HL-60 (cell line): ENCODE results near the gene PPP5C.

Experiments
- DNase-seq, 2 experiments: peaks; one replicate each; pipeline ENCODE4 v3.0.0-alpha.2; 2010 to 2020; ENCODE audit warnings: low read depth in 1 of 2, low spot score in 1 of 2
- H3K27ac ChIP-seq: fragments of 250-450 bp; sonication (Bioruptor Pico); replicated peaks from 2 replicates; pipeline ENCODE4 v1.5.1; 2020; ENCODE audit warnings: mild to moderate bottlenecking, moderate library complexity
- H3K27me3 ChIP-seq: fragments of 250-450 bp; sonication (Bioruptor Pico); 2 replicates; pipeline ENCODE4 v1.5.1; 2021; ENCODE audit warnings: mild to moderate bottlenecking, moderate library complexity; ENCODE audit not compliant: insufficient read depth, poor library complexity, severe bottlenecking
- H3K4me3 ChIP-seq: replicated peaks from 2 replicates; pipeline ENCODE4 v1.5.1; 2011; ENCODE audit warnings: mild to moderate bottlenecking, control low read depth, low read length; ENCODE audit not compliant: insufficient read depth
- GABPA ChIP-seq: IDR thresholded peaks from 2 replicates; pipeline ENCODE4 v1.6.1; 2012; ENCODE audit warnings: low read depth
- POLR2AphosphoS5 ChIP-seq: IDR thresholded peaks from 2 replicates; pipeline ENCODE4 v1.6.1; 2012; ENCODE audit warnings: low read depth
- SPI1 ChIP-seq: IDR thresholded peaks from 2 replicates; pipeline ENCODE4 v1.6.1; 2012; ENCODE audit warnings: low read depth, mild to moderate bottlenecking, borderline replicate concordance
- TF ChIP-seq, protein P1 (sequence below): IDR thresholded peaks from one replicate; pipeline ENCODE4 v1.5.1; 2011; ENCODE audit warnings: low read length, control low read depth, inconsistent platforms; ENCODE audit not compliant: insufficient read depth
- TF ChIP-seq, protein P2 (sequence below): IDR thresholded peaks from 2 replicates; pipeline ENCODE4 v1.6.1; 2012; ENCODE audit warnings: low read depth; ENCODE audit not compliant: insufficient replicate concordance

The PPP5C gene

DNA sequence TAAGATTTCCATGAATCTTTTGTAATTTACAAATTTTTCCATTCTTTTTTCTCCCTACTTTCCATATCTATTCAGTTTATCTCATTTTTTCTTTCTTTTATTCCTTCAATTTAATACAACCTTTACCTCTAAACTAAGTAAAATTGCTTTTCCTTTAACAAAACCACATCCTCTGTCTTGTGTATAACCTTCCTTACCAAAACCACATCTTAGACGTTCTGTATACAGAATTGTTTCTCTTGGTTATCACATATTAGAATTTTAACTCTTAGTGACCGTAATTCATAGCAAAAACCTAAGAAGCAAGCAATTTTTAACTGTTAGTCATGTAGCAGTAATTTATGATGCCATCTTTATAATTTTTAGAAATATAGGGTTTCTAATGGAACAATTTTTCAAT is 15.0 kb downstream of the PPP5C start:
- H3K27me3 ChIP-seq = no peaks in the 10 kb centered on the region
- TF ChIP-seq, protein P1, sequence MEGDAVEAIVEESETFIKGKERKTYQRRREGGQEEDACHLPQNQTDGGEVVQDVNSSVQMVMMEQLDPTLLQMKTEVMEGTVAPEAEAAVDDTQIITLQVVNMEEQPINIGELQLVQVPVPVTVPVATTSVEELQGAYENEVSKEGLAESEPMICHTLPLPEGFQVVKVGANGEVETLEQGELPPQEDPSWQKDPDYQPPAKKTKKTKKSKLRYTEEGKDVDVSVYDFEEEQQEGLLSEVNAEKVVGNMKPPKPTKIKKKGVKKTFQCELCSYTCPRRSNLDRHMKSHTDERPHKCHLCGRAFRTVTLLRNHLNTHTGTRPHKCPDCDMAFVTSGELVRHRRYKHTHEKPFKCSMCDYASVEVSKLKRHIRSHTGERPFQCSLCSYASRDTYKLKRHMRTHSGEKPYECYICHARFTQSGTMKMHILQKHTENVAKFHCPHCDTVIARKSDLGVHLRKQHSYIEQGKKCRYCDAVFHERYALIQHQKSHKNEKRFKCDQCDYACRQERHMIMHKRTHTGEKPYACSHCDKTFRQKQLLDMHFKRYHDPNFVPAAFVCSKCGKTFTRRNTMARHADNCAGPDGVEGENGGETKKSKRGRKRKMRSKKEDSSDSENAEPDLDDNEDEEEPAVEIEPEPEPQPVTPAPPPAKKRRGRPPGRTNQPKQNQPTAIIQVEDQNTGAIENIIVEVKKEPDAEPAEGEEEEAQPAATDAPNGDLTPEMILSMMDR = no peak
- TF ChIP-seq, protein P2, sequence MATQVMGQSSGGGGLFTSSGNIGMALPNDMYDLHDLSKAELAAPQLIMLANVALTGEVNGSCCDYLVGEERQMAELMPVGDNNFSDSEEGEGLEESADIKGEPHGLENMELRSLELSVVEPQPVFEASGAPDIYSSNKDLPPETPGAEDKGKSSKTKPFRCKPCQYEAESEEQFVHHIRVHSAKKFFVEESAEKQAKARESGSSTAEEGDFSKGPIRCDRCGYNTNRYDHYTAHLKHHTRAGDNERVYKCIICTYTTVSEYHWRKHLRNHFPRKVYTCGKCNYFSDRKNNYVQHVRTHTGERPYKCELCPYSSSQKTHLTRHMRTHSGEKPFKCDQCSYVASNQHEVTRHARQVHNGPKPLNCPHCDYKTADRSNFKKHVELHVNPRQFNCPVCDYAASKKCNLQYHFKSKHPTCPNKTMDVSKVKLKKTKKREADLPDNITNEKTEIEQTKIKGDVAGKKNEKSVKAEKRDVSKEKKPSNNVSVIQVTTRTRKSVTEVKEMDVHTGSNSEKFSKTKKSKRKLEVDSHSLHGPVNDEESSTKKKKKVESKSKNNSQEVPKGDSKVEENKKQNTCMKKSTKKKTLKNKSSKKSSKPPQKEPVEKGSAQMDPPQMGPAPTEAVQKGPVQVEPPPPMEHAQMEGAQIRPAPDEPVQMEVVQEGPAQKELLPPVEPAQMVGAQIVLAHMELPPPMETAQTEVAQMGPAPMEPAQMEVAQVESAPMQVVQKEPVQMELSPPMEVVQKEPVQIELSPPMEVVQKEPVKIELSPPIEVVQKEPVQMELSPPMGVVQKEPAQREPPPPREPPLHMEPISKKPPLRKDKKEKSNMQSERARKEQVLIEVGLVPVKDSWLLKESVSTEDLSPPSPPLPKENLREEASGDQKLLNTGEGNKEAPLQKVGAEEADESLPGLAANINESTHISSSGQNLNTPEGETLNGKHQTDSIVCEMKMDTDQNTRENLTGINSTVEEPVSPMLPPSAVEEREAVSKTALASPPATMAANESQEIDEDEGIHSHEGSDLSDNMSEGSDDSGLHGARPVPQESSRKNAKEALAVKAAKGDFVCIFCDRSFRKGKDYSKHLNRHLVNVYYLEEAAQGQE = no peak
- TF ChIP-seq POLR2AphosphoS5 (no peak), SPI1 (no peak)
- DNase-seq = no peak
- no peak overlapping the region for H3K4me3 ChIP-seq
- no peak overlapping the region for H3K27ac ChIP-seq

DNA sequence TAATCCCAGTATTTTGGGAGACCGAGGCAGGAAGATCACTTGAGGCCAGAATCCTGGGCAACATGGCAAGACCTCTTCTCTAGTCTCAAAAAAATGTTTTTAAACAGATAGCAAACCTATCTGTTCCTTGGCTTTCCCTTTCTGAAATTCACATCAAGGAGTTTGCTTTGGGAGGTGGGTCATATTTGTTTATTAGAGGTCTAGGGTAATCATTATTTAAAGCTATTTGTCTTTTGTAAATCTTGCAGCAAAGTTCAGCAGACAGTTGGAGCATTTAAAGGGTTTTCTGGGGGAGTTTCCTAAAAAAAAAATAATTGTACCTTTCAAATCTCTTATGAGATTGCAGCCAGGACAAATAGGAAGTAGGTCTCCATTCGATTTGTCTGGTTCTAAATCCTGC is 17.5 kb downstream of the PPP5C start:
- H3K27me3 ChIP-seq = no peaks in the 10 kb centered on the region
- H3K4me3 ChIP-seq = no peak overlapping the region
- TF ChIP-seq, protein P2 = no peak
- TF ChIP-seq SPI1 (no peak), POLR2AphosphoS5 (no peak), GABPA (no peak)
- TF ChIP-seq, protein P1 = no peak
- no peak for DNase-seq
- H3K27ac ChIP-seq = no peak overlapping the region

DNA sequence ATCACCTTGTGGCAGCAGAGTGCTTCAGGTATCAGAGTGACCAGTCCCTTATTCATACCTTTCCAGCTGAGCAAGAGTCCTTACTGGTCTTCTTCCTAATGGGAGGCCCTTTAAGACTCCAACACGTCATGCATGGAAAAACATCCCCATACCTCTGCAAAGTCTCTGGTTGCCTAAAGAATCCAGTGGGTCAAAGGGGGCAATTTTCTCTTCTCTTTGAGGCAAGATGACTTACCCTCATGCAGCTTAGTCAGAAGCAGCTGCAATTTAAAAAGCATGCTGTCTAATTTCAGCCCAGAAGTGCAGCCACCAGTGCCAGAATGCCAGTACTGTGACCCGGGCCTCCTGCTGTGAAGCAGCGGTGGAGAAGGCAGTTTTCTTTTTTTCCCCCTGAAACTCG is 18.7 kb downstream of the PPP5C start:
- no peak for TF ChIP-seq GABPA
- TF ChIP-seq, protein P2 = no peak
- no peak for TF ChIP-seq POLR2AphosphoS5
- TF ChIP-seq SPI1 = no peak
- TF ChIP-seq, protein P1 = no peak
- Histone ChIP-seq H3K4me3 (no peak overlapping the region), H3K27me3 (no peaks in the 10 kb centered on the region), H3K27ac (no peak overlapping the region)
- DNase-seq = no peak
